Right ventricle myocardium inferior (tissue), 1 donor: ENCODE data around the gene PHEX. TPM values are rescaled to one million over a fixed set of nuclear protein-coding genes. Genes with fewer than 3 reads are reported as not detected.

ENCODE experiments used
- ATAC-seq: fragments of 200-7000 bp; cut with Tn5 transposase; one replicate; pipeline ENCODE4 v1.9.1; 2020; ENCODE audit warnings: mild to moderate bottlenecking, moderate library complexity
- DNase-seq: peaks from one replicate; pipeline ENCODE4 v3.0.0; 2021; ENCODE audit errors: missing footprints
- intact Hi-C: fragments of 100-400 bp; cut with DNase I; formaldehyde crosslinking; loops from one replicate; pipeline ENCODE4 v1.11.0; 2022
- total RNA-seq: library from RNA; stranded (reverse); fragmentation: NEBNext Ultra II Directional; extraction: Animal tissue kit (Norgen Biotek cat#: 25700); gene quantifications from one replicate; pipeline ENCODE4 v1.2.1, GENCODE V29; 2021
- donor health status: DM: no; HTN: yes; CAD: no; lungs with severe emphysema.

Gene PHEX
- total RNA-seq, 1 donor from 2014 or later: 0.08 TPM

- intact Hi-C loops: no loop called here
- no peak for ATAC-seq
Observed at GRCh38 chrX:22037225-22037624, 5.1 kb downstream of the PHEX start.

GRCh38 chrX:22037911-22038537 lies 5.9 kb downstream of the PHEX start:
- intact Hi-C loops: no loop called here
- no peak for DNase-seq
- no peak for ATAC-seq

More at GRCh38 chrX:22037225-22037624, 5.1 kb downstream of the PHEX start:
- no peak for DNase-seq

- DNase-seq (no peak), ATAC-seq (no peak)
- intact Hi-C loops: no loop called here
Observed at GRCh38 chrX:22039541-22039940, 7.4 kb downstream of the PHEX start.

- DNase-seq (no peak), ATAC-seq (no peak)
- intact Hi-C loops: no loop called here
Observed at GRCh38 chrX:22040184-22040583, 8.1 kb downstream of the PHEX start.

- intact Hi-C loops: no loop called here
Observed at GRCh38 chrX:22041907-22042530, 9.9 kb downstream of the PHEX start.

GRCh38 chrX:22043872-22044271 lies 11.7 kb downstream of the PHEX start:
- intact Hi-C loops: no loop called here
- DNase-seq: no peak
- ATAC-seq: no peak

More at GRCh38 chrX:22041907-22042530, 9.9 kb downstream of the PHEX start:
- no peak for DNase-seq
- ATAC-seq: no peak

- DNase-seq: no peak
- intact Hi-C loops: no loop called here
- no peak for ATAC-seq
Observed at GRCh38 chrX:22047468-22047867, 15.3 kb downstream of the PHEX start.

- no peak for ATAC-seq
- intact Hi-C loops: no loop called here
- DNase-seq: no peak
Observed at GRCh38 chrX:22053481-22053880, 21.4 kb downstream of the PHEX start.

GRCh38 chrX:22056235-22056634 lies 24.1 kb downstream of the PHEX start:
- intact Hi-C loops: no loop called here
- no peak for DNase-seq
- ATAC-seq: no peak

GRCh38 chrX:22057667-22058066 lies 25.5 kb downstream of the PHEX start:
- intact Hi-C loops: no loop called here
- no peak for ATAC-seq
- DNase-seq: no peak

- intact Hi-C loops: no loop called here
- DNase-seq (no peak), ATAC-seq (no peak)
Observed at GRCh38 chrX:22059775-22060174, 27.6 kb downstream of the PHEX start.

- ATAC-seq (no peak), DNase-seq (no peak)
- intact Hi-C loops: no loop called here
Observed at GRCh38 chrX:22060415-22061280, 28.5 kb downstream of the PHEX start.

- DNase-seq (no peak), ATAC-seq (no peak)
- intact Hi-C loops: no loop called here
Observed at GRCh38 chrX:22063284-22063683, 31.2 kb downstream of the PHEX start.

- intact Hi-C loops: no loop called here
- ATAC-seq: no peak
- no peak for DNase-seq
Observed at GRCh38 chrX:22069586-22069985, 37.5 kb downstream of the PHEX start.

- ATAC-seq: no peak
- no peak for DNase-seq
- intact Hi-C loops: no loop called here
Observed at GRCh38 chrX:22073928-22074327, 41.8 kb downstream of the PHEX start.

GRCh38 chrX:22078117-22078516 lies 46.0 kb downstream of the PHEX start:
- intact Hi-C loops: loop anchor here (5.0 kb wide), 1 partner anchor 669 kb away; no protein-coding TSS in a partner anchor
- no peak for DNase-seq
- no peak for ATAC-seq

GRCh38 chrX:22081475-22082092 lies 49.5 kb downstream of the PHEX start:
- ATAC-seq: no peak
- DNase-seq: peak; percentile 62

GRCh38 chrX:22086003-22086402 lies 53.9 kb downstream of the PHEX start:
- intact Hi-C loops: no loop called here
- ATAC-seq (no peak), DNase-seq (no peak)

More at GRCh38 chrX:22081475-22082092, 49.5 kb downstream of the PHEX start:
- intact Hi-C loops: no loop called here

GRCh38 chrX:22087011-22087557 lies 55.0 kb downstream of the PHEX start:
- intact Hi-C loops: no loop called here
- DNase-seq (no peak), ATAC-seq (no peak)
